ENCODE data around the gene NEAT1. TPM values are rescaled to one million over a fixed set of nuclear protein-coding genes. Genes with fewer than 3 reads are reported as not detected.

Gene NEAT1
- total and polyA plus RNA-seq, 12 donors = 20.9 to 6,838 (median 335) TPM

- H3K36me3 ChIP-seq (replicated peaks in 1 of 2) = no peaks in the 10 kb centered on the region
- intact Hi-C loops (cut with DNase I) = loop anchor here in 1 of 2 donors (10.0 kb wide), 2 partner anchors 86 to 136 kb away; no protein-coding TSS in a partner anchor
- WGBS, 4 donors = 88 to 97% (median 93%) methylated on average over 8 to 14 of the region's 14 CpGs
- H3K27ac ChIP-seq = no peak overlapping the region
- no peak for TF ChIP-seq POLR2A (IDR thresholded peaks at IDR 0.05)
- TF ChIP-seq CTCF (IDR thresholded peaks at IDR 0.05) = no peak
- H3K4me1 ChIP-seq (replicated peaks in 1 of 2) = peaks cover 19 to 29% of the 10 kb centered on the region in 2 donors
- no peaks in the 10 kb centered on the region for H3K27me3 ChIP-seq
- no peaks in the 10 kb centered on the region for H3K9me3 ChIP-seq (replicated peaks in 1 of 3)
- H3K4me3 ChIP-seq = no peak overlapping the region
- peak in 1 of 7 donors; percentile 29 for DNase-seq
These were observed 43.5 kb upstream of the NEAT1 start for GRCh38 chr11:65378928-65379638.

GRCh38 chr11:65379698-65380459 is 42.7 kb upstream of the NEAT1 start:
- Histone ChIP-seq H3K27me3 (no peaks in the 10 kb centered on the region), H3K27ac (no peak overlapping the region), H3K4me1 (replicated peaks in 1 of 2) (peaks cover 19 to 36% of the 10 kb centered on the region in 2 donors), H3K36me3 (replicated peaks in 1 of 2) (no peaks in the 10 kb centered on the region), H3K4me3 (no peak overlapping the region), H3K9me3 (replicated peaks in 1 of 3) (no peaks in the 10 kb centered on the region)
- intact Hi-C loops (cut with DNase I) = loop anchor here in 1 of 2 donors (10.0 kb wide), 2 partner anchors 85 to 135 kb away; no protein-coding TSS in a partner anchor
- TF ChIP-seq CTCF (IDR thresholded peaks at IDR 0.05) (no peak), POLR2A (IDR thresholded peaks at IDR 0.05) (no peak)
- WGBS, 4 donors = 92 to 97% (median 94%) methylated on average over 5 to 13 of the region's 13 CpGs
- DNase-seq = peak in 1 of 7 donors; percentile 25

- peaks cover 22 to 43% of the 10 kb centered on the region in 2 donors for H3K4me1 ChIP-seq (replicated peaks in 1 of 2)
- no peak overlapping the region for H3K4me3 ChIP-seq
- no peaks in the 10 kb centered on the region for H3K9me3 ChIP-seq (replicated peaks in 1 of 3)
- no peak for DNase-seq
- intact Hi-C loops (cut with DNase I) = no loop called here
- no peaks in the 10 kb centered on the region for H3K36me3 ChIP-seq (replicated peaks in 1 of 2)
- TF ChIP-seq CTCF (IDR thresholded peaks at IDR 0.05) (no peak), POLR2A (IDR thresholded peaks at IDR 0.05) (no peak)
- no peaks in the 10 kb centered on the region for H3K27me3 ChIP-seq
- whole genome bisulfite sequencing, 4 donors = 91 to 94% (median 92%) methylated on average over 9 to 16 of the region's 16 CpGs
- peak overlapping the region in 2 of 5 donors; percentile 95 to 97 for H3K27ac ChIP-seq
These were observed 42.0 kb upstream of the NEAT1 start for GRCh38 chr11:65380460-65381119.

GRCh38 chr11:65381716-65382032 is 40.9 kb upstream of the NEAT1 start:
- TF ChIP-seq CTCF (IDR thresholded peaks at IDR 0.05) (no peak), POLR2A (IDR thresholded peaks at IDR 0.05) (peak in 1 of 2 donors; percentile 36)
- peak overlapping the region in 2 of 4 donors; percentile 6 to 36 for H3K4me3 ChIP-seq
- H3K4me1 ChIP-seq (replicated peaks in 1 of 2) = peaks cover 29 to 50% of the 10 kb centered on the region in 2 donors
- H3K27me3 ChIP-seq = no peaks in the 10 kb centered on the region
- H3K27ac ChIP-seq = peak overlapping the region; percentile 74 to 97 (median 91)
- WGBS, 4 donors = 2 to 5% (median 4%) methylated on average over 4 to 6 of the region's 6 CpGs
- no peaks in the 10 kb centered on the region for H3K36me3 ChIP-seq (replicated peaks in 1 of 2)
- peak in 2 of 7 donors; percentile 83 to 92 for DNase-seq
- H3K9me3 ChIP-seq (replicated peaks in 1 of 3) = no peaks in the 10 kb centered on the region
- intact Hi-C loops (cut with DNase I) = no loop called here
